ENCODE data around the gene RIT2.
"Not testable (repeated sequence)": the region's sequence is repeated elsewhere in the genome, so short reads cannot be mapped to it uniquely, and the experiment has no call there.

The RIT2 gene

GRCh38 chr18:42822711-42823110 lies 292.8 kb downstream of the RIT2 start:
- DNase-seq: peak in 1 of 2 experiments; percentile 76

GRCh38 chr18:42821492-42821891 lies 294.0 kb downstream of the RIT2 start:
- DNase-seq: no peak

- no peak for DNase-seq
Observed at GRCh38 chr18:42814618-42815017, 300.9 kb downstream of the RIT2 start.

- no peak for DNase-seq
Observed at GRCh38 chr18:42814184-42814583, 301.3 kb downstream of the RIT2 start.

GRCh38 chr18:42813570-42813969 lies 301.9 kb downstream of the RIT2 start:
- no peak for DNase-seq

- peak; percentile 87 to 92 for DNase-seq
Observed at GRCh38 chr18:42807887-42808286, 307.6 kb downstream of the RIT2 start.

GRCh38 chr18:42801706-42802105 lies 313.8 kb downstream of the RIT2 start:
- no peak for DNase-seq

- DNase-seq: peak in 1 of 2 experiments; percentile 40
Observed at GRCh38 chr18:42798606-42799170, 316.8 kb downstream of the RIT2 start.

- DNase-seq: not testable (repeated sequence)
Observed at GRCh38 chr18:42795213-42795789, 320.2 kb downstream of the RIT2 start.

GRCh38 chr18:42792731-42793130 lies 322.8 kb downstream of the RIT2 start:
- no peak for DNase-seq

GRCh38 chr18:42784632-42785031 lies 330.9 kb downstream of the RIT2 start:
- DNase-seq: no peak

GRCh38 chr18:42782929-42783328 lies 332.6 kb downstream of the RIT2 start:
- DNase-seq: no peak

- peak in 1 of 2 experiments; percentile 15 for DNase-seq
Observed at GRCh38 chr18:42781298-42781815, 334.1 kb downstream of the RIT2 start.

- DNase-seq: no peak
Observed at GRCh38 chr18:42780171-42780570, 335.3 kb downstream of the RIT2 start.

- DNase-seq: no peak
Observed at GRCh38 chr18:42778445-42779042, 336.9 kb downstream of the RIT2 start.

GRCh38 chr18:42778024-42778423 lies 337.5 kb downstream of the RIT2 start:
- DNase-seq: no peak

GRCh38 chr18:42773870-42774269 lies 341.6 kb downstream of the RIT2 start:
- DNase-seq: no peak

GRCh38 chr18:42771936-42772335 lies 343.5 kb downstream of the RIT2 start:
- DNase-seq: no peak

GRCh38 chr18:42765302-42765701 lies 350.2 kb downstream of the RIT2 start:
- no peak for DNase-seq

GRCh38 chr18:42760290-42760689 lies 355.2 kb downstream of the RIT2 start:
- DNase-seq: no peak

GRCh38 chr18:42758852-42759251 lies 356.6 kb downstream of the RIT2 start:
- DNase-seq: no peak

- no peak for DNase-seq
Observed at GRCh38 chr18:42756214-42756613, 359.3 kb downstream of the RIT2 start.

- peak in 1 of 2 experiments; percentile 2 for DNase-seq
Observed at GRCh38 chr18:42752916-42753315, 362.6 kb downstream of the RIT2 start.

- no peak for DNase-seq
Observed at GRCh38 chr18:42746794-42747193, 368.7 kb downstream of the RIT2 start.

Data from NCI-H446 (cell line).